Hematopoietic multipotent progenitor cell treated with erythropoietin and hydrocortisone succinate and interleukin-3 and kit ligand, for 6 days (in vitro differentiated cells): ENCODE data around the gene ABCA3.

Experiments
- DNase-seq: peaks from one replicate; pipeline ENCODE4 v3.0.0-alpha.2; 2015

Gene ABCA3

GRCh38 chr16:2233046-2233775, 107.3 kb downstream of the ABCA3 start:
- no peak for DNase-seq

- no peak for DNase-seq
Observed at GRCh38 chr16:2232094-2232990, 108.2 kb downstream of the ABCA3 start.

DNA sequence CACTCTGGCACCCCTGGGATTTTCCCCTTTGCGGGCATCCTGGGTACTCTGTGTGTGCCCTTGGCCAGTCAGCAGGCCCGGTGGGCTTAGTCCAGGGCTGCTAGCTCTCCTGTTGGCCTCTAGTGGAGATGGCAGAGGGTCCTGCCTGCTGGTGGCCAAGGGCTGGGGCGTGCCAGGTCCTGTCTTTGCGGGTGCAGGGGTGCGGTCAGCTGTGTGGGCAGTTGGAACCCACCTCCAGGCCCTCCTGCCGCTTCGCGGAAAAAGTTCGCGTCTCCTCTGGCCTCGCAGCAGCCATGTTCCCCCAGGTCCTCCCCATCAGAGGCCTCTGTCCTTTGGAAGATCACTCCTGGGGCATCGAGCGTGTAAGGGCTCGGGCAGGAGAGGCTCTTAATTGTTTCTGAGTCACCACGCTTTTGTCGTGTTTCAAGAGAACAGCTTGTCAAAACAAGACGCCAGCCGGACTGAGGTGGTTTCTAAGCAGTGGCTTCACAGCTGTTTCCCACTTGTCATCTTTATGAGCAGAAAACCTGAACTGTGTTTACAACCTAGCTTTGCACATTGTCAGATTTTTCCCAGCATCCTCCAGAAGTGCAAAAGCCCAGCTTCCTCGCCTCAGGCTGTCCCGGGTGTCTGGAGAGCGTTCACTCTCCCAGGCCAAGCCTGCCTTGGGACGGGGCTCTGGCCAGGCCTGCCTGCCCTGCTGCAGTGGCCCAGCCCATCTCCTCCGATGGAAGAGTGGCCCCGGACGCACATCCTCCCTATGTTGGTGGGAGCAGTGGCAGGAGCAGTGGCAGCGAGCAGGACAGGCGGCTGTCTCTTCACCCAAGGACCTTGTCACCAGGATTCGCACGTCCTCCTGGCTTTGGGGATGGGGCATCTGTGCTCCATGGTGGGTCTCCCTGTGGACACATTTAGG, 109.3 kb downstream of the ABCA3 start:
- no peak for DNase-seq

GRCh38 chr16:2230376-2230775, 110.2 kb downstream of the ABCA3 start:
- no peak for DNase-seq

DNA sequence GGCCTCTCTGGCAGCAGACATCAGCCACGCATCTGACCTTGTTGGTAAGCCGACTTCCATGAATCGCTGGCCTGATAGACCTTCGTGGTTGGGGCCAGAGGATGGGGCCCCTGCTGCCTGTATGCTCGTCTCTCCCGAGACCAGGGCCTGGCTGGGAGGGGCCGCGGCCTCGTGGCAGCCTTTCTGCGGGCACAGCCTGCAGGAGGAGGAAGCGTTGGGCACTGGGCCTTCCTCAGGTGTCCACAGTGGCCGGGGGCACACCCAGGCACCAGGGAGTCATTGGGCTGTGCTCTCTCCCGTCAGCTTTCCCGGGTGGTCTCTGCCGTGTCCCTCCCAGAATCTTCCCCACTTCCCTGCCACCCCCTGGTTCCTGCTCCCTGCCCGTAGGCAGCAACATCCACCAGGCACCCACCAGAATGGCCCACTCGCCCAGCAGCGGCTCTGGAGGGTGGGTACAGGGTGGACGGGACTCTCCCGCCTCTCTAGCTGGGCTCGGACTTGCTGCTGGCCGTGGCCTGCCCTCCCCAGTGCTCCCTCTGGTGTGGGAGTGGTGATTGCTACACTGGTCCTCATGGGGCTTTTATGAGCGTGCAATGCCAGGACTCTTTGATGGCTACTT, 110.8 kb downstream of the ABCA3 start:
- no peak for DNase-seq

- DNase-seq: no peak
Observed at GRCh38 chr16:2229091-2229490, 111.4 kb downstream of the ABCA3 start.

DNA sequence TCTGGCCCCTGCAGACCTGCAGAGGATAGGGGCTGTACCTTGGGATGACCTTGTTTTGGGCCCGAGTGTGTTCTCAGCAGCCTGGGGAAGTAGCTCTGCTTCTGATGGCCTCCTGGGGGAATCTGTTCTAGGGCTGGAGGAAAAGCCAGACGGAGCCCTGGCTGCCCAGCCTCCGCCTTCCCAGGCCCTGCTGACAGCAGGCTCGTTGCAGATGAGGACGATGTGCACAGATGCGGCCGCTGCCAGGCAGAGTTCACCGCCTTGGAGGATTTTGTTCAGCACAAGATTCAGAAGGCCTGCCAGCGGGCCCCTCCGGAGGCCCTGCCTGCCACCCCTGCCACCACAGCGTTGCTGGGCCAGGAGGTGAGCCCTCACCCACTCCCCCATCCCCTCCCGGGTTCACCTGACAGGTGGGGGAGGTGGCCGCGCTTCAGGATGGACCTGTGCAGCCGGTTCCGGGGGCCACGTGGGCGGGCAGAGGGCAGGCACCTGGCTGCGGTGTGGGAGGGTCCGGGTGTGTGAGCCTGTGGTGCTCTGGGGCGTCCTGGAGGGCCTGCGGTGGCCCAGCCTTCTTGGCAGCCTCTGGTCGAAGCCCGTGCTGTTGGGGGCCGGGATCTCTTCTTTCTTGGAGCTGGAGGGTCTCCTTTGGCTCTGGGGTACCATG, 112.2 kb downstream of the ABCA3 start:
- DNase-seq: no peak

DNA sequence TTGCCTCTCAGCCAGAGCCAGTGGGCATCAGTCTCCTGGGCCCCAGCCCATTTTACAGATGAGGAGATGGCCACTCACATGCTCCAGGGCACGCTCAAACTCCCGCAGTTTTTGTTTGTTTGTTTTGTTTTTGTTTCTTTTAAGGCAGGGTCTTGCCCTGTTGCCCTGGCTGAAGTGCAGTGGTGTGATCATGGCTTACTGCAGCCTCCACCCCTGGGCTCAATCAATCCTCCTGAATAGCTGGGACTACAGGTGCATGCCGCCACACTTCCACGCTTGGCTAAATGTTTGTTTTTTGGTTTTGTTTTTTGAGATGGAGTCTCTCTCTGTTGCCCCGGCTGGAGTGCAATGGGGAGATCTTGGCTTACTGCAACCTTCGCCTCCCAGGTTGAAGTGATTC, 113.6 kb downstream of the ABCA3 start:
- no peak for DNase-seq

GRCh38 chr16:2226245-2226793, 114.2 kb downstream of the ABCA3 start:
- DNase-seq: peak; percentile 51
